ENCODE data around the gene HOXB6.

HOXB6 gene

DNA sequence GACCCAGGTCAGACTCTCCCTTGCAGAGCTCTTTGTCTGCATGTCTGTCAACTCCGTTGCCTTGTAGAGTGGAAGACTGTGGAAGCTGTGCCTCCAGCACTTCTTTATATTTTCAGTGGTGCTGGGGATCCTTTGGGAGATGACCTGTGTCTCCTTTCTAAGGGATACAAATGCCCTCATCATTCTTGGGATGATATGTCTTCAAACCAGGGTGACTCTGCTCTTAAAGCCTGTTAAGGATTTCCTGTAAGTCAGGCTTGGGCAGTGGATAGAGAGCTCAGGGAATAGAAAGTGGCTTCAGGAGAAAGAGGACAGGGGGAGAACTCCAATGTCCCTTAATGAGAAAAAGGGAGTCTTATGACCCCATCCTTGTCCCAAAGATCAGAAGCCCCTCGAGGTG lies 16.3 kb downstream of the HOXB6 start:
- no peak for TF ChIP-seq EZH2 (IDR thresholded peaks at IDR 0.05; ENCODE audit: borderline replicate concordance, low read depth, low read length, severe bottlenecking)
- TF ChIP-seq, protein P1, sequence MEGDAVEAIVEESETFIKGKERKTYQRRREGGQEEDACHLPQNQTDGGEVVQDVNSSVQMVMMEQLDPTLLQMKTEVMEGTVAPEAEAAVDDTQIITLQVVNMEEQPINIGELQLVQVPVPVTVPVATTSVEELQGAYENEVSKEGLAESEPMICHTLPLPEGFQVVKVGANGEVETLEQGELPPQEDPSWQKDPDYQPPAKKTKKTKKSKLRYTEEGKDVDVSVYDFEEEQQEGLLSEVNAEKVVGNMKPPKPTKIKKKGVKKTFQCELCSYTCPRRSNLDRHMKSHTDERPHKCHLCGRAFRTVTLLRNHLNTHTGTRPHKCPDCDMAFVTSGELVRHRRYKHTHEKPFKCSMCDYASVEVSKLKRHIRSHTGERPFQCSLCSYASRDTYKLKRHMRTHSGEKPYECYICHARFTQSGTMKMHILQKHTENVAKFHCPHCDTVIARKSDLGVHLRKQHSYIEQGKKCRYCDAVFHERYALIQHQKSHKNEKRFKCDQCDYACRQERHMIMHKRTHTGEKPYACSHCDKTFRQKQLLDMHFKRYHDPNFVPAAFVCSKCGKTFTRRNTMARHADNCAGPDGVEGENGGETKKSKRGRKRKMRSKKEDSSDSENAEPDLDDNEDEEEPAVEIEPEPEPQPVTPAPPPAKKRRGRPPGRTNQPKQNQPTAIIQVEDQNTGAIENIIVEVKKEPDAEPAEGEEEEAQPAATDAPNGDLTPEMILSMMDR (IDR thresholded peaks at IDR 0.05; ENCODE audit: borderline replicate concordance, extremely low read depth, low read length, poor library complexity, severe bottlenecking) = no peak
- no peak for DNase-seq
- no peak overlapping the region for H3K4me3 ChIP-seq (ENCODE audit: low read depth in 1 of 2, low read length in 2 of 2)
- no peak overlapping the region for H3K9ac ChIP-seq (ENCODE audit: low read depth, low read length)
- no peaks in the 10 kb centered on the region for H3K9me3 ChIP-seq (ENCODE audit: insufficient read depth, low read length, severe bottlenecking)
- no peaks in the 10 kb centered on the region for H3K79me2 ChIP-seq (ENCODE audit: insufficient read depth, low read length)
- H4K20me1 ChIP-seq (ENCODE audit: insufficient read depth, low read length) = no peaks in the 10 kb centered on the region; the same call in 1 of the 2 replicates
- H3K4me1 ChIP-seq (ENCODE audit: insufficient read depth, low read length) = peaks cover 6% of the 10 kb centered on the region; the same call in 1 of the 2 replicates
- H3K4me2 ChIP-seq (ENCODE audit: insufficient read depth, low read length) = no peak overlapping the region
- no peak for ATAC-seq (ENCODE audit: insufficient read depth, low read depth)
- H3K27me3 ChIP-seq (ENCODE audit: insufficient read depth, low read length, poor library complexity) = peaks cover 37% of the 10 kb centered on the region
- H3K36me3 ChIP-seq (ENCODE audit: insufficient read depth, low read length) = no peaks in the 10 kb centered on the region
- no peak overlapping the region for H3K27ac ChIP-seq (ENCODE audit: low read length)
- H2AFZ ChIP-seq (ENCODE audit: low read depth, low read length) = no peak overlapping the region

DNA sequence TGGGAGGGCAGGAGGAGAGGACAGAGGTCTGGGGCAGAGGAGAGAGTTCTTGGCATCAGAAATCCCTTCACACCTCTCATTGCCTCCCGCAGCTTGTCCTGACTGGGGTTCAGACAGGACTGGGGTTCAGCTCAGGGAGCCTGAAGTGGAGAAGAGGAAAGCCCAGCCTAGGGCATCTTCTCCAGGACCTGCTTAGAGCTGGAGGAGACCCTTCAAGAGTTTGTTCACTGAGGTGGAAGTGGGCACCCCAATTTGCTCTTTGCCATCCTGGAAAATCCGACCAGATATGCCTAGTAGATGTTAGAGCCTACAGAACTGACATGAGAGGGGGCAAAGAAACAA lies 16.7 kb downstream of the HOXB6 start:
- Histone ChIP-seq H3K4me3 (ENCODE audit: low read depth in 1 of 2, low read length in 2 of 2) (no peak overlapping the region), H3K4me2 (ENCODE audit: insufficient read depth, low read length) (no peak overlapping the region), H4K20me1 (ENCODE audit: insufficient read depth, low read length) (no peaks in the 10 kb centered on the region; the same call in 1 of the 2 replicates), H3K79me2 (ENCODE audit: insufficient read depth, low read length) (no peaks in the 10 kb centered on the region), H3K9me3 (ENCODE audit: insufficient read depth, low read length, severe bottlenecking) (no peaks in the 10 kb centered on the region), H3K27ac (ENCODE audit: low read length) (no peak overlapping the region), H3K4me1 (ENCODE audit: insufficient read depth, low read length) (peaks cover 6% of the 10 kb centered on the region; the same call in 1 of the 2 replicates), H3K9ac (ENCODE audit: low read depth, low read length) (no peak overlapping the region), H2AFZ (ENCODE audit: low read depth, low read length) (no peak overlapping the region), H3K27me3 (ENCODE audit: insufficient read depth, low read length, poor library complexity) (peaks cover 37% of the 10 kb centered on the region), H3K36me3 (ENCODE audit: insufficient read depth, low read length) (no peaks in the 10 kb centered on the region)
- ATAC-seq (ENCODE audit: insufficient read depth, low read depth) = no peak
- DNase-seq = no peak
- no peak for TF ChIP-seq EZH2 (IDR thresholded peaks at IDR 0.05; ENCODE audit: borderline replicate concordance, low read depth, low read length, severe bottlenecking)
- TF ChIP-seq, protein P1 (IDR thresholded peaks at IDR 0.05; ENCODE audit: borderline replicate concordance, extremely low read depth, low read length, poor library complexity, severe bottlenecking) = no peak

DNA sequence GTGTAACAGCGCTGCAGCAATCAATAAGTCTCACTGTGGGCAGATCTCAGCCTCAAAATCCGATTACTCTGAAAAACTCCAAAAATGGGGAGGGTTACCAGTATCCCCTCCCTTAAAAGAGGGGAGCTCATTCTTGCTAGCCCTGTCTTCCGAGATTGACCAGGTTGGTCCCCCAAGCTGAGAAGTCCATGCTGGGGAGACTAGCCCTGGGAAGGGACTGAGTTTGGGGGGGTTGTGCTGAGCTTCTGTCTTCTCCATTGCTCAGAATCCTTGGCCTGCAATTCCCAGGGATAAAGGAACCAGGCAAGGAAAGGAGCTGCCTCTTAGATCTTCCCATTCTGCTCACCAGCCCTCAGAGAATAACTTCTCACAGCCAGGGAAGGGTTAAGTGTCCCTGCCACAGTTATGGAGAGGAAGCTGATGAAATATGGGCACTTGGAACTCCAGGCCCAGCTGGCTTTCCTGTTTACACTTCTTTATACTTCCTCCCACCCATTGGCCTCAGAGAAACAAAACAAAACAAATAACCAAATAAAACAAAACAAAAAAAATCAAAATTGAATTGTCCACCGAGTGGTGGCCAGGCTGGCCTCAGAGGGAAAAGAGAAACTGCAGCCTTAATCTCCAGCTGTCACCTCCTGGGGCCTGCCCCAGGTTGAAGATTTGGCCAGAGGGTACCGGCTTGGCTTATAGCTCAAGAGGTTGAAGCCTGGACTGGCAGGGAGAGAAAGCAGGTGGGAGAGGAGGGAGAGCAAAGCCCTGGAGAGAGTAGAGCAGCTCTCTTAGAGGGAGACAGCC lies 17.3 kb downstream of the HOXB6 start:
- Histone ChIP-seq H3K36me3 (ENCODE audit: insufficient read depth, low read length) (no peaks in the 10 kb centered on the region), H3K27ac (ENCODE audit: low read length) (no peak overlapping the region), H3K4me3 (ENCODE audit: low read depth in 1 of 2, low read length in 2 of 2) (no peak overlapping the region), H3K4me1 (ENCODE audit: insufficient read depth, low read length) (peaks cover 6% of the 10 kb centered on the region; the same call in 1 of the 2 replicates), H2AFZ (ENCODE audit: low read depth, low read length) (no peak overlapping the region), H3K4me2 (ENCODE audit: insufficient read depth, low read length) (no peak overlapping the region), H3K79me2 (ENCODE audit: insufficient read depth, low read length) (no peaks in the 10 kb centered on the region), H3K27me3 (ENCODE audit: insufficient read depth, low read length, poor library complexity) (peaks cover 37% of the 10 kb centered on the region), H4K20me1 (ENCODE audit: insufficient read depth, low read length) (no peaks in the 10 kb centered on the region; the same call in 1 of the 2 replicates), H3K9ac (ENCODE audit: low read depth, low read length) (no peak overlapping the region), H3K9me3 (ENCODE audit: insufficient read depth, low read length, severe bottlenecking) (no peaks in the 10 kb centered on the region)
- no peak for TF ChIP-seq EZH2 (IDR thresholded peaks at IDR 0.05; ENCODE audit: borderline replicate concordance, low read depth, low read length, severe bottlenecking)
- TF ChIP-seq, protein P1 (IDR thresholded peaks at IDR 0.05; ENCODE audit: borderline replicate concordance, extremely low read depth, low read length, poor library complexity, severe bottlenecking) = no peak
- ATAC-seq (ENCODE audit: insufficient read depth, low read depth) (no peak), DNase-seq (no peak)

Data from DND-41 (cell line).